HEK293 (cell line): ENCODE data around the gene SYNGR3.
A peak's percentile ranks its signal among the peaks of the same experiment; 100 is the strongest.

ENCODE experiments used
- CTCF ChIA-PET: fragments of 350-600 bp; formaldehyde crosslinking; extraction: SDS; loops from one replicate; lab custom pipeline; 2021; ENCODE audit warnings: antibody characterized with exemption; lab: Yijun Ruan, JAX
- POLR2A ChIA-PET: fragments of 300-600 bp; formaldehyde crosslinking; extraction: SDS; loops from one replicate; lab custom pipeline; 2020; ENCODE audit warnings: antibody characterized with exemption, inconsistent platforms; lab: Yijun Ruan, JAX
- H3K27ac ChIP-seq: fragments of 200-500 bp; sonication (Bioruptor generic); 2 replicates; pipeline ENCODE4 v1.5.1; 2014; ENCODE audit warnings: low read depth, low read length, control low read depth, inconsistent platforms; ENCODE audit errors: extremely low read depth
- H3K36me3 ChIP-seq, 2 experiments: fragments of 200-500 bp in 1 of 2; sonication (Bioruptor generic) in 1 of 2; 1 replicate in 1 of 2; 2 replicates in 1 of 2; pipeline ENCODE4 v1.5.1; 2014 to 2017; ENCODE audit warnings: inconsistent platforms in 2 of 2, low read length in 2 of 2; ENCODE audit not compliant: control insufficient read depth in 2 of 2, insufficient read depth in 1 of 2
- H3K4me1 ChIP-seq: fragments of 200-500 bp; sonication (Bioruptor generic); 2 replicates; pipeline ENCODE4 v1.5.1; 2014; ENCODE audit warnings: mild to moderate bottlenecking, low read length, inconsistent platforms; ENCODE audit not compliant: control insufficient read depth, insufficient read depth
- H3K4me3 ChIP-seq: 2 replicates; pipeline ENCODE4 v1.5.1; 2011; ENCODE audit warnings: low read depth, mild to moderate bottlenecking, control low read depth, low read length, moderate library complexity
- H3K9me3 ChIP-seq: fragments of 200-500 bp; sonication (Bioruptor generic); 2 replicates; pipeline ENCODE4 v1.5.1; 2014; ENCODE audit warnings: low read depth, low read length, inconsistent platforms; ENCODE audit not compliant: control insufficient read depth, insufficient read depth
- BCL11A ChIP-seq: fragments of 450-650 bp; formaldehyde crosslinking; IDR thresholded peaks from 2 replicates; pipeline ENCODE4 v1.5.1; 2016; ENCODE audit warnings: low read depth, missing biosample characterization, missing genetic modification characterization
- EGR2 ChIP-seq: fragments of 450-650 bp; formaldehyde crosslinking; IDR thresholded peaks from 2 replicates; pipeline ENCODE4 v1.5.1; 2016; ENCODE audit warnings: low read depth, missing biosample characterization, missing genetic modification characterization
- GLIS1 ChIP-seq: fragments of 450-650 bp; formaldehyde crosslinking; IDR thresholded peaks from 2 replicates; pipeline ENCODE4 v1.5.1; 2016; ENCODE audit warnings: missing biosample characterization, missing genetic modification characterization
- SP2 ChIP-seq: fragments of 450-650 bp; formaldehyde crosslinking; IDR thresholded peaks from 2 replicates; pipeline ENCODE4 v1.5.1; 2016; ENCODE audit warnings: missing biosample characterization, missing genetic modification characterization
- ZBTB7A ChIP-seq: fragments of 450-650 bp; formaldehyde crosslinking; IDR thresholded peaks from 2 replicates; pipeline ENCODE4 v1.5.1; 2016; ENCODE audit warnings: low read depth, missing biosample characterization, missing genetic modification characterization
- ZFHX2 ChIP-seq: fragments of 450-650 bp; formaldehyde crosslinking; conservative IDR thresholded peaks from 2 replicates; pipeline ENCODE4 v1.5.1; 2016; ENCODE audit warnings: missing biosample characterization, missing genetic modification characterization
- ZFP37 ChIP-seq: fragments of 450-650 bp; formaldehyde crosslinking; IDR thresholded peaks from 2 replicates; pipeline ENCODE4 v1.5.1; 2016; ENCODE audit warnings: missing biosample characterization, missing genetic modification characterization
- ZNF121 ChIP-seq: fragments of 450-650 bp; formaldehyde crosslinking; IDR thresholded peaks from 2 replicates; pipeline ENCODE4 v1.5.1; 2016; ENCODE audit warnings: missing biosample characterization, missing genetic modification characterization
- ZNF140 ChIP-seq: fragments of 450-650 bp; formaldehyde crosslinking; IDR thresholded peaks from 2 replicates; pipeline ENCODE4 v1.5.1; 2016; ENCODE audit warnings: missing biosample characterization, missing genetic modification characterization
- ZNF146 ChIP-seq: fragments of 450-650 bp; formaldehyde crosslinking; IDR thresholded peaks from 2 replicates; pipeline ENCODE4 v1.5.1; 2016; ENCODE audit warnings: missing biosample characterization, missing genetic modification characterization
- ZNF175 ChIP-seq: fragments of 450-650 bp; formaldehyde crosslinking; IDR thresholded peaks from 2 replicates; pipeline ENCODE4 v1.5.1; 2016; ENCODE audit warnings: missing biosample characterization, missing genetic modification characterization
- ZNF311 ChIP-seq: fragments of 450-650 bp; formaldehyde crosslinking; IDR thresholded peaks from 2 replicates; pipeline ENCODE4 v1.5.1; 2017; ENCODE audit warnings: missing biosample characterization, missing genetic modification characterization, borderline replicate concordance
- ZNF350 ChIP-seq: fragments of 450-650 bp; formaldehyde crosslinking; IDR thresholded peaks from 2 replicates; pipeline ENCODE4 v1.5.0; 2017; ENCODE audit warnings: missing biosample characterization, mild to moderate bottlenecking, missing genetic modification characterization
- ZNF629 ChIP-seq: fragments of 450-650 bp; formaldehyde crosslinking; IDR thresholded peaks from 2 replicates; pipeline ENCODE4 v1.5.1; 2017; ENCODE audit warnings: missing biosample characterization, missing genetic modification characterization
- ZNF701 ChIP-seq: fragments of 450-650 bp; formaldehyde crosslinking; IDR thresholded peaks from 2 replicates; pipeline ENCODE4 v1.5.1; 2016; ENCODE audit warnings: missing biosample characterization, missing genetic modification characterization
- ZNF785 ChIP-seq: fragments of 450-650 bp; formaldehyde crosslinking; IDR thresholded peaks from 2 replicates; pipeline ENCODE4 v1.5.1; 2016; ENCODE audit warnings: missing biosample characterization, missing genetic modification characterization
- ZNF830 ChIP-seq: fragments of 450-650 bp; IDR thresholded peaks from 2 replicates; pipeline ENCODE4 v1.5.0; 2018; ENCODE audit warnings: missing biosample characterization, missing genetic modification characterization, low read depth, mild to moderate bottlenecking, moderate library complexity
- ZNF843 ChIP-seq: fragments of 450-650 bp; formaldehyde crosslinking; IDR thresholded peaks from 2 replicates; pipeline ENCODE4 v1.5.1; 2016; ENCODE audit warnings: missing biosample characterization, missing genetic modification characterization
- TF ChIP-seq, protein P1 (sequence below): fragments of 450-650 bp; formaldehyde crosslinking; IDR thresholded peaks from 2 replicates; pipeline ENCODE4 v1.5.1; 2016; ENCODE audit warnings: missing biosample characterization, missing genetic modification characterization
- TF ChIP-seq, protein P2 (sequence below): fragments of 450-650 bp; IDR thresholded peaks from 2 replicates; pipeline ENCODE4 v1.5.1; 2018; ENCODE audit warnings: missing biosample characterization, missing genetic modification characterization
- TF ChIP-seq, protein P3 (sequence below): fragments of 450-650 bp; formaldehyde crosslinking; IDR thresholded peaks from 2 replicates; pipeline ENCODE4 v1.5.1; 2016; ENCODE audit warnings: missing biosample characterization, missing genetic modification characterization, borderline replicate concordance
- TF ChIP-seq, protein P4 (sequence below): IDR thresholded peaks from 2 replicates; pipeline ENCODE4 v1.6.1; 2011; ENCODE audit warnings: mild to moderate bottlenecking, low read depth, low read length, borderline replicate concordance
- TF ChIP-seq, protein P5 (sequence below): fragments of 450-650 bp; formaldehyde crosslinking; IDR thresholded peaks from 2 replicates; pipeline ENCODE4 v1.5.1; 2016; ENCODE audit warnings: missing biosample characterization, missing genetic modification characterization

Gene SYNGR3

DNA sequence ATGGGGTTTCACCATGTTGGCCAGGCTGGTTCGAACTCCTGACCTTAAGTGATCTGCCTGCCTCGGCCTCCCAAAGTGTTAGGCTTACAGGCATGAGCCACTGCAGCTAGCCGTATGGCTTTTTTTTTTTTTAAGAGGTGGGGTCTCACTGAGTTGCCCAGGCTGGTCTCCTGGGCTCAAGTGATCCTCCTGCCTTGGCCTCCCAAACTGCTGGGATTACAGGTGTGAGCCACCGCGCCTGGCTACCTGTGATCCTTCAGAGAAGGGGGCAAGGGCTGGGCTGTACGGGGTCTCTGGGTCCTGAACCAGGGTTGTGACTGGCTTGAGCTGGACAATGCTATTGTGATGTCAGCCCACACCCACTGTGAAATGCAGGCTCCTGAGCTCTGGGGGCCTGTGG, 23.3 kb upstream of the SYNGR3 start, which contains the start of gene RNF151:
RNF151 (plus strand) TSS at position 397 of the 400 bp plus-strand sequence. CDS start 26 bp downstream, outside the sequence.
- POLR2A ChIA-PET = interaction anchor here (2.1 to 2.6 kb wide), 2 partner anchors 12 to 23 kb away, joined by 33 to 76 read pairs; partner anchors contain the start of genes MSRB1 and NOXO1
- Histone ChIP-seq H3K36me3 (peaks cover 0 to 36% of the 10 kb centered on the region in 2 experiments; a peak in 1 of 3 replicates), H3K4me3 (peak within 1 kb of the TSS; percentile 94), H3K9me3 (no peaks in the 10 kb centered on the region), H3K4me1 (no peaks in the 10 kb centered on the region), H3K27ac (0 out of 2 replicates have a peak within 1 kb of the TSS, but pooled peaks have one; percentile 100)
- TF ChIP-seq ZNF121 (tag by site-specific recombination) (peak; percentile 91), ZNF701 (tag by site-specific recombination) (no peak)
- CTCF ChIA-PET = interaction anchor here (0.8 kb wide), 1 partner anchor 14 kb away, joined by 3 read pairs; no protein-coding TSS in a partner anchor

DNA sequence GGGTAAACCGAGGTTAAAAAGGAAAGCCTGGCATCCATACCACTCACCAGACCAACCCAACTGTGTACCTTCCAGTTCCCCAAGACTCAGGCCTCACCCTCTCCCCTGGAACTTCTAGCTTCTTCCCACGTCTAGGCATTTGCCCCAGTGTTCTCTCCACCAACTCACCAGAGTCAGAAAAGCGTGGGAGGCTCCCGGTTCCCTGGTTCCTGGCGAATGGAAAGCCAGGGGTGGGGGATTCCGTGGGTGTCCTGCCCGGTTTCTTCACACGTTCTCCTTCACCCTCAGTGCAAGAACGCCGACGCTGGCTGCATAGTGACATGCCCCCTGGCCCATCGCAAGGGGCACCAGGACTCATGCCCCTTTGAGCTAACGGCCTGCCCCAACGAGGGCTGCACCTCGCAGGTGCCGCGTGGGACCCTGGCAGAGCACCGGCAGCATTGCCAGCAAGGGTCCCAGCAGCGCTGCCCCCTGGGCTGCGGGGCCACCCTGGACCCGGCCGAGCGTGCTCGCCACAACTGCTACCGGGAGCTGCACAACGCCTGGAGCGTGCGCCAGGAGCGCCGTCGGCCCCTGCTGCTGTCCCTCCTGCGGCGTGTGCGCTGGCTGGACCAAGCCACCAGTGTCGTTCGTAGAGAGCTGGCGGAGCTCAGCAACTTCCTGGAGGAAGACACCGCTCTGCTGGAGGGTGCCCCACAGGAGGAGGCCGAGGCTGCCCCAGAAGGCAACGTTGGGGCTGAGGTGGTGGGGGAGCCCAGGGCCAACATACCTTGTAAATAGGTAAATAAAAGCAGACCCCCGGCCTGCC, 21.4 kb upstream of the SYNGR3 start:
- H3K4me3 ChIP-seq = no peak overlapping the region
- no peak overlapping the region for H3K27ac ChIP-seq
- H3K9me3 ChIP-seq = no peaks in the 10 kb centered on the region
- H3K4me1 ChIP-seq = no peaks in the 10 kb centered on the region
- peaks cover 0 to 18% of the 10 kb centered on the region in 2 experiments; a peak in 1 of 3 replicates for H3K36me3 ChIP-seq
- ChIA-PET POLR2A (interaction anchor here (1.0 kb wide), 1 partner anchor 36 kb away, joined by 3 read pairs; no protein-coding TSS in a partner anchor), CTCF (interaction anchor here (0.6 to 0.7 kb wide), 2 partner anchors 133 to 1113 kb away, joined by 4 read pairs; no protein-coding TSS in a partner anchor)
- TF ChIP-seq ZNF146 (tag by site-specific recombination) = no peak
- TF ChIP-seq ZFHX2 (tag by site-specific recombination) = peak; percentile 67
- TF ChIP-seq EGR2 (tag by site-specific recombination) = peak; percentile 89
- TF ChIP-seq, protein P1, sequence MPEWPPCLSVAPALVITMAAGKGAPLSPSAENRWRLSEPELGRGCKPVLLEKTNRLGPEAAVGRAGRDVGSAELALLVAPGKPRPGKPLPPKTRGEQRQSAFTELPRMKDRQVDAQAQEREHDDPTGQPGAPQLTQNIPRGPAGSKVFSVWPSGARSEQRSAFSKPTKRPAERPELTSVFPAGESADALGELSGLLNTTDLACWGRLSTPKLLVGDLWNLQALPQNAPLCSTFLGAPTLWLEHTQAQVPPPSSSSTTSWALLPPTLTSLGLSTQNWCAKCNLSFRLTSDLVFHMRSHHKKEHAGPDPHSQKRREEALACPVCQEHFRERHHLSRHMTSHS (tag by site-specific recombination) = no peak

DNA sequence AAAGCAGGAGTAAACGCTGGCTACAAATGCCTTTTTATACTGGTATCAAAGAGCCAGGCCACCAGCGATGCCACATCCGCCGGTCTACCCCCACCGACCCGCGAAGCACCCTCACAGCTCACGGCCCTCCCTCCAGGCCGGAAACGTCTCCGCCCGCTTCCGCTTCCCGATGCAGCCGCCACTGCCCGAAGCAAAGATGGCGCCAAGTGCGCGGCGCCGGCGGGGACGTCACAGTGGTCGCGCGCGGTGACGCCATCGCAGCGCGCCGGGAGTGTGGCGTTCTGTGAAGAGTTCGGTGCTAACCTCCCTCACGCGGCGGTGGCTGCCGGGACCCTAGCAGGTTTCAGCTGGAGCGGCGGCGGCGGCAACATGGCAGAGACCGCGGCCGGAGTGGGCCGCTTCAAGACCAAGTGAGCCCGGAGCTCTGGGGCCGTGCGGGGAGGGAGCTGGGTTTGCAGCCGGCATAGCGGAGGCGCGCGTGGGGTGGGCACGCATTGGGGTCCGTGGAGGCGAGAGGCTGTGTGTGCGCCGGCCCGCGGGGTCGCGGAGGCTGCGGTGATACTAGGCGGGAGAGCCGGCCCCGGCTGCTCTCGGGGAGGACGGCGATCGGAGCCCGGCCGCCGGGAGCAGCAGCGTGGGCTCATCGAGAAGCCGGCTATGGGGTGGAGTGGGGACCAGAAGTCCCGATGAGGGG, 17.8 kb upstream of the SYNGR3 start, which contains the start of gene TBL3:
TBL3 (plus strand) TSS at position 258 of the 694 bp plus-strand sequence; CDS start at position 370, 112 bp downstream.
- peak within 1 kb of the TSS; percentile 97 for H3K4me3 ChIP-seq
- H3K36me3 ChIP-seq = peaks cover 0 to 32% of the 10 kb centered on the region in 2 experiments; a peak in 1 of 3 replicates
- peak within 1 kb of the TSS; percentile 88 for H3K27ac ChIP-seq
- ChIA-PET CTCF (interaction anchor here (0.6 to 1.2 kb wide), 2 partner anchors 11 to 92 kb away, joined by 3 to 4 read pairs; no protein-coding TSS in a partner anchor), POLR2A (interaction anchor here (0.7 to 1.9 kb wide), 14 partner anchors 9 to 781 kb away, joined by 3 to 17 read pairs (median 3); partner anchors contain the start of genes GFER, MLST8, MSRB1 and NUBP2)
- H3K4me1 ChIP-seq = no peaks in the 10 kb centered on the region
- no peaks in the 10 kb centered on the region for H3K9me3 ChIP-seq
- TF ChIP-seq SP2 (tag by site-specific recombination) (peak; percentile 94), ZNF843 (tag by site-specific recombination) (peak; percentile 81; the same call in 1 of the 2 replicates), ZNF629 (peak; percentile 99), ZNF830 (no peak), ZNF140 (no peak), ZFP37 (tag by site-specific recombination) (peak; percentile 88), ZNF175 (tag by site-specific recombination) (no peak), ZBTB7A (tag by site-specific recombination) (peak; percentile 96), BCL11A (tag by site-specific recombination) (no peak), ZNF311 (no peak), ZNF785 (tag by site-specific recombination) (peak; percentile 29; the same call in 1 of the 2 replicates), GLIS1 (peak; percentile 84), ZNF350 (tag by site-specific recombination) (no peak)
- TF ChIP-seq, protein P2, sequence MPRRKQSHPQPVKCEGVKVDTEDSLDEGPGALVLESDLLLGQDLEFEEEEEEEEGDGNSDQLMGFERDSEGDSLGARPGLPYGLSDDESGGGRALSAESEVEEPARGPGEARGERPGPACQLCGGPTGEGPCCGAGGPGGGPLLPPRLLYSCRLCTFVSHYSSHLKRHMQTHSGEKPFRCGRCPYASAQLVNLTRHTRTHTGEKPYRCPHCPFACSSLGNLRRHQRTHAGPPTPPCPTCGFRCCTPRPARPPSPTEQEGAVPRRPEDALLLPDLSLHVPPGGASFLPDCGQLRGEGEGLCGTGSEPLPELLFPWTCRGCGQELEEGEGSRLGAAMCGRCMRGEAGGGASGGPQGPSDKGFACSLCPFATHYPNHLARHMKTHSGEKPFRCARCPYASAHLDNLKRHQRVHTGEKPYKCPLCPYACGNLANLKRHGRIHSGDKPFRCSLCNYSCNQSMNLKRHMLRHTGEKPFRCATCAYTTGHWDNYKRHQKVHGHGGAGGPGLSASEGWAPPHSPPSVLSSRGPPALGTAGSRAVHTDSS (tag by site-specific recombination) = peak; percentile 56
- TF ChIP-seq, protein P3, sequence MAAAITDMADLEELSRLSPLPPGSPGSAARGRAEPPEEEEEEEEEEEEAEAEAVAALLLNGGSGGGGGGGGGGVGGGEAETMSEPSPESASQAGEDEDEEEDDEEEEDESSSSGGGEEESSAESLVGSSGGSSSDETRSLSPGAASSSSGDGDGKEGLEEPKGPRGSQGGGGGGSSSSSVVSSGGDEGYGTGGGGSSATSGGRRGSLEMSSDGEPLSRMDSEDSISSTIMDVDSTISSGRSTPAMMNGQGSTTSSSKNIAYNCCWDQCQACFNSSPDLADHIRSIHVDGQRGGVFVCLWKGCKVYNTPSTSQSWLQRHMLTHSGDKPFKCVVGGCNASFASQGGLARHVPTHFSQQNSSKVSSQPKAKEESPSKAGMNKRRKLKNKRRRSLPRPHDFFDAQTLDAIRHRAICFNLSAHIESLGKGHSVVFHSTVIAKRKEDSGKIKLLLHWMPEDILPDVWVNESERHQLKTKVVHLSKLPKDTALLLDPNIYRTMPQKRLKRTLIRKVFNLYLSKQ (tag by site-specific recombination) = 0 out of 2 replicates have a peak, but pooled peaks have one; percentile 2
- TF ChIP-seq, protein P4, sequence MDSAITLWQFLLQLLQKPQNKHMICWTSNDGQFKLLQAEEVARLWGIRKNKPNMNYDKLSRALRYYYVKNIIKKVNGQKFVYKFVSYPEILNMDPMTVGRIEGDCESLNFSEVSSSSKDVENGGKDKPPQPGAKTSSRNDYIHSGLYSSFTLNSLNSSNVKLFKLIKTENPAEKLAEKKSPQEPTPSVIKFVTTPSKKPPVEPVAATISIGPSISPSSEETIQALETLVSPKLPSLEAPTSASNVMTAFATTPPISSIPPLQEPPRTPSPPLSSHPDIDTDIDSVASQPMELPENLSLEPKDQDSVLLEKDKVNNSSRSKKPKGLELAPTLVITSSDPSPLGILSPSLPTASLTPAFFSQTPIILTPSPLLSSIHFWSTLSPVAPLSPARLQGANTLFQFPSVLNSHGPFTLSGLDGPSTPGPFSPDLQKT = peak; percentile 44; the same call in 1 of the 2 replicates
- TF ChIP-seq, protein P5, sequence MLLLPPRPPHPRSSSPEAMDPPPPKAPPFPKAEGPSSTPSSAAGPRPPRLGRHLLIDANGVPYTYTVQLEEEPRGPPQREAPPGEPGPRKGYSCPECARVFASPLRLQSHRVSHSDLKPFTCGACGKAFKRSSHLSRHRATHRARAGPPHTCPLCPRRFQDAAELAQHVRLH (tag by site-specific recombination) = peak; percentile 88
